Activated CD4-positive, alpha-beta T cell treated with anti-CD3 and anti-CD28 coated beads, Interleukin-2, amount 10 ng/mL, durations not matched to agents 24 days and 14 days (primary cell): ENCODE results near the gene PARVA. TPM values are rescaled to one million over a fixed set of nuclear protein-coding genes. Genes with fewer than 3 reads are reported as not detected.
A peak's percentile ranks its signal among the peaks of the same experiment; 100 is the strongest.
"Not testable (repeated sequence)": the region's sequence is repeated elsewhere in the genome, so short reads cannot be mapped to it uniquely, and the experiment has no call there.

Experiments
- DNase-seq: peaks from one replicate; pipeline ENCODE4 v3.0.0; 2022
- H3K27ac Mint-ChIP-seq: one replicate; pipeline ENCODE4 v1.8.0; 2022; ENCODE audit warnings: mild to moderate bottlenecking, mixed read lengths
- H3K27me3 Mint-ChIP-seq: one replicate; pipeline ENCODE4 v1.8.0; 2022; ENCODE audit warnings: mixed read lengths
- H3K36me3 Mint-ChIP-seq: one replicate; pipeline ENCODE4 v1.8.0; 2022; ENCODE audit warnings: low read depth, mild to moderate bottlenecking, mixed read lengths
- H3K4me1 Mint-ChIP-seq: one replicate; pipeline ENCODE4 v1.8.0; 2021; ENCODE audit warnings: mixed read lengths
- H3K4me3 Mint-ChIP-seq: one replicate; pipeline ENCODE4 v1.8.0; 2022; ENCODE audit warnings: mild to moderate bottlenecking, moderate library complexity, mixed read lengths
- H3K9me3 Mint-ChIP-seq: one replicate; pipeline ENCODE4 v1.8.0; 2021; ENCODE audit warnings: mixed read lengths
- intact Hi-C: fragments of 100-400 bp; cut with micrococcal nuclease; formaldehyde crosslinking; loops from one replicate; pipeline ENCODE4 v1.15.1; 2023
- total RNA-seq: library from RNA; stranded (reverse); gene quantifications from 2 replicates; pipeline ENCODE4 v1.2.3, GENCODE V29; 2022

PARVA gene
- total RNA-seq, 1 donor from 2014 or later, result not detected

DNA sequence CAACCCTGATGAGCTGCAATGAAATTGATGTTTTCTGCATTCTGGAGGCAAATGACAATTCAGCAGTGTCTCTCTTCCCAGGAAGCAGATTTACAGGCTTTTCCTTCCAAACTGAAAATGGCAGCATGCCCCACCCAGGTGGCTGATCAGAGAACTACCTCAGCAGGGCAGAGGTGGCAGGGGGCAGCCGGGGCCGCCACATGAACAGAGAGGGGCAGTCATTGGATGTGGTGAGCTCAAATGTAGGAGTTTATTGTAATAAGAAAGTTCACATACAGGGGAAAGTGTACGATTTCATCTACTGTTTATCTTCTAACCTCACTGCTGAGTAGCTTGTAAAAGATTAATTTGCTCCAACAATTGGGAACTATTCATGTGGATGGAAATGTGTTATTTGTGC is 15.7 kb upstream of the PARVA start:
- Mint-ChIP-seq H3K4me1 (peaks cover 31% of the 10 kb centered on the region), H3K36me3 (peaks cover 6% of the 10 kb centered on the region), H3K9me3 (peaks cover 3% of the 10 kb centered on the region), H3K4me3 (no peak overlapping the region), H3K27me3 (peaks cover 2% of the 10 kb centered on the region), H3K27ac (no peak overlapping the region)
- intact Hi-C loops, result no loop called here
- no peak for DNase-seq

DNA sequence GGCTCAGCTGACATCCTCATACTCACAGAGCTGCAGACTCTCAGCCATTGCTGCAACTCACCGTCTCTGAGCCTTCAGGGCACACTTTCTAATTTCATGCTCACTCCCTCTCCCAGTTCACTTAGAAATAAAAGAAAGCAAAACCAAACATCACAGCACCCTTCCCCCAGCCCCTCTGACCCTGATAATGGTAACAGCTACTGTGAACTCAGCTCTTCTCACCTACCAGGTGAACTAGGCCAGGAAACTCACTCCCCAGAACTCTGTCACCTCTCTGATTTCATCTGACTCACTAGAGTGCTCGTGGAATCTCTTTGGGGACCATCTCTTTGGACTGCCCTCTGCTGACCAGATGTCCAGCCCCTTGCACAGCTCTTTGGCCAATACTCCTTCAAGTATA is 14.5 kb upstream of the PARVA start:
- DNase-seq, result no peak
- Mint-ChIP-seq H3K9me3 (peaks cover 8% of the 10 kb centered on the region), H3K36me3 (peaks cover 9% of the 10 kb centered on the region), H3K4me3 (no peak overlapping the region), H3K27ac (no peak overlapping the region), H3K27me3 (peaks cover 8% of the 10 kb centered on the region), H3K4me1 (peaks cover 25% of the 10 kb centered on the region)
- intact Hi-C loops, result no loop called here

DNA sequence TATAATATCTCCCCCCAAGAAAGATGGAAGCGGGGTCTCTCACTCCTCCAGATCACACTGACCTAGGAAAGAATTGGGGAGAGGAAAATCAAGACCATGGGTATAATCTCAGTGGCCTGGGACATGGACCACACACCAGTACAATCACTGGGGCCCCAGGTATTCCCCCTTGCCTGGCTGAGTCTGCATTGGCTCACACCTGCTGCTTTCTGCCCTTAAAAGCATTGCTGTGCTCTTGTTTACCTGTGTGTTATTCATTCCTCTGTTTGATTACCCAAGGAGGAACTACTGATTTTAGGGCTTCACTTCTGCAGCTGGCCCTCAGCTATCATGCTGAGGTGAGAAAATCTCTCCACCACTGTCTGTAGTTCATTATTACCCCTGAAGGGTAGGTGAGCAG is 14.0 kb upstream of the PARVA start:
- intact Hi-C loops, result no loop called here
- H3K27ac Mint-ChIP-seq, result no peak overlapping the region
- no peak for DNase-seq
- no peak overlapping the region for H3K4me3 Mint-ChIP-seq
- peaks cover 22% of the 10 kb centered on the region for H3K4me1 Mint-ChIP-seq
- peaks cover 10% of the 10 kb centered on the region for H3K27me3 Mint-ChIP-seq
- peaks cover 8% of the 10 kb centered on the region for H3K9me3 Mint-ChIP-seq
- peaks cover 9% of the 10 kb centered on the region for H3K36me3 Mint-ChIP-seq

- intact Hi-C loops, result not testable (repeated sequence)
- Mint-ChIP-seq H3K27ac (peak overlapping the region; percentile 34), H3K4me3 (peak overlapping the region; percentile 55)
Observed at GRCh38 chr11:12365965-12366575, 11.3 kb upstream of the PARVA start.

GRCh38 chr11:12367057-12367456 is 10.3 kb upstream of the PARVA start:
- peaks cover 34% of the 10 kb centered on the region for H3K9me3 Mint-ChIP-seq
- H3K27me3 Mint-ChIP-seq, result peaks cover 34% of the 10 kb centered on the region
- H3K36me3 Mint-ChIP-seq, H3K4me3 Mint-ChIP-seq, DNase-seq, H3K27ac Mint-ChIP-seq, intact Hi-C loops: not testable (repeated sequence)
- peaks cover 22% of the 10 kb centered on the region for H3K4me1 Mint-ChIP-seq

More at GRCh38 chr11:12365965-12366575, 11.3 kb upstream of the PARVA start:
- Mint-ChIP-seq H3K27me3 (peaks cover 35% of the 10 kb centered on the region), H3K4me1 (peaks cover 22% of the 10 kb centered on the region), H3K9me3 (peaks cover 26% of the 10 kb centered on the region)
- not testable (repeated sequence) for H3K36me3 Mint-ChIP-seq
- peak; percentile 87 for DNase-seq

DNA sequence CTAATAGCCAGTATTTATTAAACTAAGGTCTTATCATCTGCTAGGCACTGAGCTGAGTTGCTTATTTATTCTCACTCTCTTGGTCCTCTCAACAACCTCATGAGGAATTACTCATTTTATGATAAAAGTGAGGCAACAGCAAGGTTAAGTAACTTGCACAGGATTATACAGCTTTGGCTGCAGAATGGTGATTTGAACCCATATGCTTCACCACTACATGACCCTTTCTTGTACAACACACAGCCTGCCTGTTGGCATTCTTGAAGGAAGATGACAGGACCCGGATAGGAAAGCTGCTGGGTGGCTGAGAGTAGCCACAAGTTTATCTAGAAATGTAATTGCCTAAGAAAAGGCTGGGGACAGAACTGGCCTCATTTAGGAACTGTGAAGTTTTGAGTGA is 5.3 kb upstream of the PARVA start:
- peaks cover 1% of the 10 kb centered on the region for H3K4me1 Mint-ChIP-seq
- H3K27me3 Mint-ChIP-seq, result peaks cover 65% of the 10 kb centered on the region
- no peak overlapping the region for H3K4me3 Mint-ChIP-seq
- peaks cover 33% of the 10 kb centered on the region for H3K9me3 Mint-ChIP-seq
- no peak for DNase-seq
- intact Hi-C loops, result no loop called here
- H3K36me3 Mint-ChIP-seq, result peaks cover 3% of the 10 kb centered on the region
- H3K27ac Mint-ChIP-seq, result no peak overlapping the region

- intact Hi-C loops, result no loop called here
- Mint-ChIP-seq H3K27me3 (peaks cover 59% of the 10 kb centered on the region), H3K36me3 (no peaks in the 10 kb centered on the region), H3K4me1 (peaks cover 2% of the 10 kb centered on the region), H3K27ac (no peak overlapping the region), H3K9me3 (peaks cover 13% of the 10 kb centered on the region), H3K4me3 (no peak overlapping the region)
- no peak for DNase-seq
Observed at GRCh38 chr11:12375720-12376119, 1.7 kb upstream of the PARVA start.

- peaks cover 2% of the 10 kb centered on the region for H3K4me1 Mint-ChIP-seq
- H3K27me3 Mint-ChIP-seq, result peaks cover 60% of the 10 kb centered on the region
- peaks cover 8% of the 10 kb centered on the region for H3K9me3 Mint-ChIP-seq
- peak overlapping the region; percentile 42 for H3K4me3 Mint-ChIP-seq
- no peak for DNase-seq
- intact Hi-C loops, result no loop called here
- no peaks in the 10 kb centered on the region for H3K36me3 Mint-ChIP-seq
- no peak overlapping the region for H3K27ac Mint-ChIP-seq
Observed at GRCh38 chr11:12376259-12377081, 901 bp upstream of the PARVA start.

- Mint-ChIP-seq H3K36me3 (no peaks in the 10 kb centered on the region), H3K27ac (no peak overlapping the region), H3K27me3 (peaks cover 65% of the 10 kb centered on the region), H3K9me3 (peaks cover 5% of the 10 kb centered on the region), H3K4me1 (peaks cover 2% of the 10 kb centered on the region), H3K4me3 (peak overlapping the region; percentile 74)
- DNase-seq, result no peak
- intact Hi-C loops, result no loop called here
Observed at GRCh38 chr11:12377824-12378593, 638 bp downstream of the PARVA start.

GRCh38 chr11:12380565-12381325 is 3.4 kb downstream of the PARVA start:
- H3K27ac Mint-ChIP-seq, result no peak overlapping the region
- no peak for DNase-seq
- peaks cover 2% of the 10 kb centered on the region for H3K4me1 Mint-ChIP-seq
- H3K36me3 Mint-ChIP-seq, result no peaks in the 10 kb centered on the region
- peaks cover 5% of the 10 kb centered on the region for H3K9me3 Mint-ChIP-seq
- no peak overlapping the region for H3K4me3 Mint-ChIP-seq
- H3K27me3 Mint-ChIP-seq, result peaks cover 60% of the 10 kb centered on the region
- intact Hi-C loops, result no loop called here

DNA sequence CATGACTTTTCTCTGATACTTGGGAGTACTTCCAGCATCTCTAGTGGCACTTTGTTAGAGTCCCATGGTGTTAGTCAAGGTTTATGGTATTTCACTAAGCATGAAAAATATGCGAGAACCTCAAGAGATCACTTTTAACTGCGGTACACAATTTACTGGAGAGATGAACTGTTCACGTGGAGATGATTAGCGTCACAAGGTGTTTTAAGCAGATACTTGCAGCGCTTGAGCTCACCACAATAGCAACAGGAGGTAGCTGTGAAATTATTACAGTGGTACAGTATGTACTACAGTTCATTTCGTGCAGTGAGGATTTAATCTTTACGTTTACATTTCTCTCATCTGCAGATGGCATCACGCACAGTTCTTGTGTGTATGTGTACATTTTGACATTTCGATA is 4.5 kb downstream of the PARVA start:
- no peaks in the 10 kb centered on the region for H3K36me3 Mint-ChIP-seq

DNA sequence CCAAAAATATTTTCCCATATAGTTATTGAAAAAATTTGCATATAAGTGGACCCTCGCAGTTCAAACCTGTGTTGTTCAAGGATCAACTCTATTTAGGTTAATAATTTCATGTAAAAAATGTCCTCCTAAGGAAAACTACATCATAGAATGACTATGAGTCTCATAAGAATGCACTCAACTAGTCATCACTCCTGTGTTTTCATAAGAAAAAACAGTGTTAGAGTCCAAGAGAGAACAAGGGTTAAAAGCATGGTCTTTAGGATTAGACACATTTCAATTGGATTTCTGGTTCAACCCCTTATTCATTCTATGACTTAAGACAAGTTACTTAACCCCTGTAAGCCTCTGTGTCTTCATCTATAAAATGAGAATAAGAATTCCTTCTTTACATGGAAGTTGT is 5.1 kb downstream of the PARVA start:
- peaks cover 2% of the 10 kb centered on the region for H3K4me1 Mint-ChIP-seq
- H3K27ac Mint-ChIP-seq, result no peak overlapping the region
- intact Hi-C loops, result no loop called here
- DNase-seq, result no peak
- no peaks in the 10 kb centered on the region for H3K36me3 Mint-ChIP-seq
- H3K9me3 Mint-ChIP-seq, result peaks cover 5% of the 10 kb centered on the region
- peaks cover 59% of the 10 kb centered on the region for H3K27me3 Mint-ChIP-seq
- no peak overlapping the region for H3K4me3 Mint-ChIP-seq

More for the DNA sequence above, 4.5 kb downstream of the PARVA start:
- Mint-ChIP-seq H3K4me3 (no peak overlapping the region), H3K27me3 (peaks cover 58% of the 10 kb centered on the region), H3K9me3 (peaks cover 5% of the 10 kb centered on the region), H3K27ac (no peak overlapping the region), H3K4me1 (peaks cover 2% of the 10 kb centered on the region)
- DNase-seq, result no peak
- intact Hi-C loops, result no loop called here

DNA sequence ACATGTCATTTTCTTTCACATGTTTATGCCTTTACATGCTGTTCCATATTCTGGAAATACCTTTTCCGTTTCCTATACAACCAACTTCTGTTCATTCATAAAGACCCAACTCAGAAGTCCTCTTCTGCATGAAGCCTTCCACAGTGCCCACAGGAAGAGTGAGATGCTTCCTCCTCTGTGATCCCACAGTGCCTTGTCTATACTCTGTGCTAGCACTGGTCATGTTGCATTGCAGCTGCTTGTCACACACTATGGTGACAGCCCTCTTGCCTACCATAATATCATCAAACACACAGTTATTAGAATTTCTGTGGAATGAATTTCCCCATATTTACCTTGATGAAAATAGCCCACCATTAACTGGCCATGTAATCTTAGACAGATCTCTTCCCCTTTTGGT is 8.9 kb downstream of the PARVA start:
- no peak overlapping the region for H3K27ac Mint-ChIP-seq
- H3K27me3 Mint-ChIP-seq, result peaks cover 37% of the 10 kb centered on the region
- DNase-seq, result no peak
- peaks cover 5% of the 10 kb centered on the region for H3K9me3 Mint-ChIP-seq
- H3K36me3 Mint-ChIP-seq, result no peaks in the 10 kb centered on the region
- H3K4me3 Mint-ChIP-seq, result no peak overlapping the region
- intact Hi-C loops, result no loop called here
- H3K4me1 Mint-ChIP-seq, result no peaks in the 10 kb centered on the region
